NCI-H526 treated with DMSO at 0.1 percent for 48 hours (cell line): Measurements from ENCODE around the gene BTG1.
"Not testable (repeated sequence)": the region's sequence is repeated elsewhere in the genome, so short reads cannot be mapped to it uniquely, and the experiment has no call there.

Source experiments
- DNase-seq: peaks from one replicate; lab custom pipeline; 2025; lab: John Stamatoyannopoulos, UW

BTG1 gene

GRCh38 chr12:92098594-92099380 lies 46.9 kb downstream of the BTG1 start:
- DNase-seq, result no peak

DNA sequence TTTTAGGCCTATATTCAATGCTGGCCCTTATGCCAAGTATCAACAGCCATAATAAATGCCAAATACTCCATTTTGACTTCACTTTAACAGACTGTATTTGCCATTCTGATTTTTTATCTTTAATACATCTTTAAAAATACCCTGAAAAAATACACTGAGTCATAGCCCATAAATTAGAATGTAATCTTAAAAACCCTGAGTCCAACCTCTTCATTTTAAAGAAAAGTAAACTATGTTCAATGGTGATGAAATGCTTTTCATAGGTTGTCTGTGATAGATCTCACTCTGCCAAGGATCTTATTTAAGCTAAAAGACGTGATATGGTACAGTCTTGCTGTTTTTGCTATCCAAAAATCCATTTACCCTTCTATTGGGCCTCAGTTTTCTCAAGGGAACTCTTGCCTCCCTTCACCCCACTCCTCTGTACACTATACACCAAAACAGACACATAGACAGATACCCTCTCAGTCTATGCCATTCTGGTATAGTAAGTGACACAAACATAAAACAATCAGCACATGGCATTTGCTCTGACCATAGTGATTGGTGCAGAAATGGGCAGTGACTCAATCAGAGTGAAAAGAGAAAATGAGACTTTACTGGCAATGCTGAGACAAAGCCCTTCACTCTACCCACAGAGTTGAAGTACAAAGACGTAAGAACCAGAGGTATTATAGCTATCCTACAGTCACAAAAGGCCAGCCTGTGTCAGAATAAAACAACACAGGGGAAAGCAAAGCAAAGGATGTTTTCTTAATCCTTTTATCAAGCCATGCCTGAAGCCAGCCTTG lies 49.1 kb downstream of the BTG1 start:
- DNase-seq, result no peak

DNA sequence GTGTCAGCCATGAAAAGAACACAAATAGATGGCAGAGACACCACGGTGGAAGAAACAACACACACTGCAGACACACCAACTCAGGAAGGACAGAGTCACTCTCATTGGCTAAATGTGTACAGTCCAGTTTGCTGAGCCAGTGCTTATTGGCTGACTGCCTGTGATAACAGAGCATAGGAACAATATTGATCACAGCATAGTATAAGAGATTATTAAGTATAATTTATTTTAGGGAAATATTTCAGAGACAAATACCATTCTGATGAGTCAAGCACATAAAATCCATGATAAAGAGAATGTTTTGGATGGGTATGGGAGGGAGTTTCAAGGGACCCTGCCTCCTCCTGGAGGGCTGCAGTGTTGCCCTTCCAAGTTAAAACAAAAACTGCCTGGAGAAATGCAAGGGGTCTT lies 50.9 kb downstream of the BTG1 start:
- no peak for DNase-seq

- not testable (repeated sequence) for DNase-seq
These were observed 51.3 kb downstream of the BTG1 start for GRCh38 chr12:92094301-92094700.
